Ascending aorta (tissue), 2 donors: ENCODE measurements around the gene CCL28. TPM values are rescaled to one million over a fixed set of nuclear protein-coding genes. Genes with fewer than 3 reads are reported as not detected.

Experiments
- DNase-seq, 2 donors: peaks; one replicate each; pipeline ENCODE4 v3.0.0-alpha.2; 2019; ENCODE audit warnings: low spot score in 2 of 2
- H3K27ac ChIP-seq, 2 donors: fragments of 200-600 bp; sonication (generic); one replicate each; pipeline ENCODE4 v1.5.1; 2016 to 2017; ENCODE audit warnings: mild to moderate bottlenecking in 1 of 2
- H3K27me3 ChIP-seq: fragments of 200-600 bp; sonication (generic); one replicate; pipeline ENCODE4 v1.5.1; 2017
- H3K36me3 ChIP-seq, 2 donors: fragments of 200-600 bp; sonication (generic); one replicate each; pipeline ENCODE4 v1.5.1; 2016
- H3K4me1 ChIP-seq, 2 donors: fragments of 200-600 bp; sonication (generic); one replicate each; pipeline ENCODE4 v1.5.1; 2016 to 2017; ENCODE audit warnings: mild to moderate bottlenecking in 1 of 2
- H3K4me3 ChIP-seq, 2 donors: fragments of 200-600 bp; sonication (generic); one replicate each; pipeline ENCODE4 v1.5.1; 2016 to 2017; ENCODE audit warnings: mild to moderate bottlenecking in 1 of 2
- H3K9me3 ChIP-seq, 2 donors: fragments of 200-600 bp; sonication (generic); one replicate each; pipeline ENCODE4 v1.5.1; 2016
- intact Hi-C: fragments of 100-400 bp; cut with DNase I; formaldehyde crosslinking; loops from one replicate; pipeline ENCODE4 v1.15.1; 2023
- total RNA-seq: library from RNA; depleted of rRNA; stranded (reverse); fragments of >200 nt; gene quantifications from one replicate; pipeline ENCODE4 v1.1.0, GENCODE V29; 2016
- TF ChIP-seq, protein P1 (sequence below), 3 experiments: fragments of 200-600 bp in 2 of 3; fragments of 450-650 bp in 1 of 3; sonication (generic) in 2 of 3; IDR thresholded peaks; one replicate each; pipeline ENCODE4 v1.5.1; 2016 to 2019; ENCODE audit warnings: antibody characterized with exemption in 3 of 3, mild to moderate bottlenecking in 1 of 3, moderate library complexity in 1 of 3

Gene CCL28
- total RNA-seq, 1 donor from 2014 or later: not detected

DNA sequence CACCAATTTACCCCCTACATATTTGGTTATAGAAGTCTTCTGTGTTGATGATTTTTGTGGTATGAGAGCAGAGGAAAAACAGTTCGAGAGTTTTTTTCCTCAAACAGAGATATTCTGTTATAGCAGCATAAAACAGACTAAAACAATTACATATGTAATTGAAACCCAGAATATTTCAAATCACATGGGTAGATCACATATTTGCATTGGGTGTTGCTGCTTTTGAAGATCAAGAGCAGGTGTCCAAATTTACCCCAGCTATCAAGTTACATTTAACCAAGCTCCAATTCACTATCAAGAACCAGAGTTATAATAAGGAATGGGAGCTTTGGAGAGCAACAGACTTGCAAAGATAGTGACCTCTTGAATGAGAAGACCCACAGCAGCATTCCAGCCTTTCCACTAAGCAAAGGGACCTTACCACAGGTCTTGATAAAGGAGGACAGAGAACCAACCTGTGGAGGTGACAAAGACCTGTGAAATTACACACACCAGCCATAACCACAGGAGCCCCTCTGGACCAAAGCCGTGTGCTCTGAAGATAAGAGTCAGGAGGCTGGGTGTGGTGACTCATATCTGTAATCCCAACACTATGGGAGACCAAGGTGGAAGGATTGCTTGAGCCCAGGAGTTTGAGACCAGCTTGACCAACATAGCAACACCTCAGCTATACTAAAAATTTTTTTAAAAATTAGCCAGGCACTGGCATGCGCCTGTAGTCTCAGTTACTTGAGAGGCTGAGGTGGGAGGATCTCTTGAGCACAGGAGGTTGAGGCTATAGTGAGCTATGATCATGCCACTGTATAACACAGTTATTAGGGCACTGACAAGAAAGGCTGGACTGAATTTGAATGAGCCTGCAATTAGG is 4.0 kb upstream of the CCL28 start:
- H3K4me3 ChIP-seq: no peak overlapping the region
- DNase-seq: no peak
- H3K36me3 ChIP-seq: no peaks in the 10 kb centered on the region
- H3K27ac ChIP-seq: no peak overlapping the region
- intact Hi-C loops: no loop called here
- H3K9me3 ChIP-seq: no peaks in the 10 kb centered on the region
- H3K27me3 ChIP-seq: no peaks in the 10 kb centered on the region
- TF ChIP-seq, protein P1, sequence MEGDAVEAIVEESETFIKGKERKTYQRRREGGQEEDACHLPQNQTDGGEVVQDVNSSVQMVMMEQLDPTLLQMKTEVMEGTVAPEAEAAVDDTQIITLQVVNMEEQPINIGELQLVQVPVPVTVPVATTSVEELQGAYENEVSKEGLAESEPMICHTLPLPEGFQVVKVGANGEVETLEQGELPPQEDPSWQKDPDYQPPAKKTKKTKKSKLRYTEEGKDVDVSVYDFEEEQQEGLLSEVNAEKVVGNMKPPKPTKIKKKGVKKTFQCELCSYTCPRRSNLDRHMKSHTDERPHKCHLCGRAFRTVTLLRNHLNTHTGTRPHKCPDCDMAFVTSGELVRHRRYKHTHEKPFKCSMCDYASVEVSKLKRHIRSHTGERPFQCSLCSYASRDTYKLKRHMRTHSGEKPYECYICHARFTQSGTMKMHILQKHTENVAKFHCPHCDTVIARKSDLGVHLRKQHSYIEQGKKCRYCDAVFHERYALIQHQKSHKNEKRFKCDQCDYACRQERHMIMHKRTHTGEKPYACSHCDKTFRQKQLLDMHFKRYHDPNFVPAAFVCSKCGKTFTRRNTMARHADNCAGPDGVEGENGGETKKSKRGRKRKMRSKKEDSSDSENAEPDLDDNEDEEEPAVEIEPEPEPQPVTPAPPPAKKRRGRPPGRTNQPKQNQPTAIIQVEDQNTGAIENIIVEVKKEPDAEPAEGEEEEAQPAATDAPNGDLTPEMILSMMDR (IDR thresholded peaks at IDR 0.05): no peak
- no peaks in the 10 kb centered on the region for H3K4me1 ChIP-seq

DNA sequence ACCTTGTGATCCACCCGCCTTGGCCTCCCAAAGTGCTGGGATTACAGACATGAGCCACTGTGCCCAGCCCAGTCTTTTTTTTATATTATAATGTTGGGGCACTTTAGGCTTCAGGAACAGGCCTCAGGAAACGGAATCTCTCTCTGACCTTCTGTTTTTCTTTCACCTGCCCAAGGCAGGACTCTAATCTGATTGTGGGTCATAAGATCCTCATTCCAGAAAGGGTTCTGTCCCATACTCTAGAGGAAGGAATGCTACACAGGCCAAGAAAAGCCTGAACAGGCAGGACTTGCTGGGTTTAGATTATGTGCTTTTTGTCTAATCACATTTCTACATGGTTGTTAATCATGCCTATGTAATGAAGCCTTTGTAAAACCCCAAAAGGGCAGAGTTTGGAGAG is 1.8 kb upstream of the CCL28 start:
- Histone ChIP-seq H3K27ac (no peak overlapping the region), H3K36me3 (no peaks in the 10 kb centered on the region), H3K4me1 (no peaks in the 10 kb centered on the region), H3K4me3 (no peak overlapping the region), H3K9me3 (no peaks in the 10 kb centered on the region), H3K27me3 (no peaks in the 10 kb centered on the region)
- intact Hi-C loops: no loop called here
- TF ChIP-seq, protein P1 (IDR thresholded peaks at IDR 0.05): no peak
- DNase-seq: no peak

DNA sequence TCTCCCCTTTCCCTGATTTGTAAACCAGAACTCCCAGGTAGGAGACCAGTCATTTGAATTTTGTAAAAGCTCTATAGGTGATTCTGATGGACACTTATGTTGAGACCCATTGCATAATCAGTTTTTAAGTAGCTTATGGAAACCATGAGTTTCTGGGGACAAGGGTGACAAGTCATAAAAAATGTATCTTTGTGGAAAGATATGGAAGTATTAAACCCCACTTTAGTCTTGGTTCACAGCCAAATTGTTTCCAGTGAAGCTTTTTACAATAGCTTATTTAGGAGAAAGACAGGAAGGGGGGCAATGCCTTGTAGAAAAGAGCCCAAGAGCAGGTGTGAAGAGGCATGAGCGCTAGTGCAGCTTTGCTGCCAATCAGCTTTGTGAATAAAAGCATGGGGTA is 453 bp upstream of the CCL28 start:
- TF ChIP-seq, protein P1 (IDR thresholded peaks at IDR 0.05): no peak

DNA sequence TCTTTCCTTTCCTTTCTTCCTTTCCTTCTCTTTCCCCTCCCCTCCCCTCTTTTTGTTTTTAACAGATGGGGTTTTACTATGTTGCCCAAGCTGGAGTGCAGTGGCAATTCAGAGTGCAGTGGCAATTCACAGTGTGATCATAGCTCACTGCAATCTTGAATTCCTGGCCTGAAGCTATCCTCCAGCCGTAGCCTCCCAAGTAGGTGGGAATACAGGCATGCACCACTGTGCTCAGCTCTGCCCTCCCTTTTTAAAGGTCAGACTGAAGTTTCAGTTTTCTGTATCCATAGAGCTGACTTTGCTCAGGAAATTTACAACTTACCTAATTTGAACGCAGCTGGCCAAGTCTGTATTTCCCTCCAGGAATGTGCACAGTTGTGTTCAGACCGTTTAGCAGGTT is 696 bp downstream of the CCL28 start:
- intact Hi-C loops: no loop called here
- H3K27ac ChIP-seq: no peak overlapping the region
- TF ChIP-seq, protein P1 (IDR thresholded peaks at IDR 0.05): no peak
- H3K4me3 ChIP-seq: no peak overlapping the region
- H3K27me3 ChIP-seq: no peaks in the 10 kb centered on the region
- no peaks in the 10 kb centered on the region for H3K36me3 ChIP-seq
- H3K4me1 ChIP-seq: no peaks in the 10 kb centered on the region
- no peak for DNase-seq
- H3K9me3 ChIP-seq: no peaks in the 10 kb centered on the region

More for the DNA sequence above, 453 bp upstream of the CCL28 start:
- no peak overlapping the region for H3K4me3 ChIP-seq
- H3K36me3 ChIP-seq: no peaks in the 10 kb centered on the region
- no peaks in the 10 kb centered on the region for H3K27me3 ChIP-seq
- H3K4me1 ChIP-seq: no peaks in the 10 kb centered on the region
- no peak overlapping the region for H3K27ac ChIP-seq
- H3K9me3 ChIP-seq: no peaks in the 10 kb centered on the region
- intact Hi-C loops: no loop called here
- no peak for DNase-seq

DNA sequence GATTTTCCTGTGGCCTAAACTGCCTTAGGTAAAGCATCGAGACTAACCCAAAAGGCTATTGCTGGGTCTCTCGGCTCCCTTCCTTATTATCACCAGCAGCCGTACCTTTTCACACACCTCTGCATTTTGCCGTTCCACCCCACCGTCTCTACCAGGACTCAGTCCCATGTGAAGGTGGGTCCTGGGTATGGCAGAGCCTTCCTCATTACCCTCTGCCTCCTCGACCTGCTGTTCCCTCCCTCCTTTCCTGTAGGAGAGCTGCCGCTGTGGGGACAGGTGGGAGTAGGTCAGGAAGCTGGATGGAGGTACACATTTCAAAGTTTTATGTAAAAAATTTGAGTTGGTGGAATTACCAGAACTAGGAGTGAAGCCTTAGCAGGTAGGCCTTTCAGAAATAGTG is 1.8 kb downstream of the CCL28 start:
- intact Hi-C loops: no loop called here
- H3K9me3 ChIP-seq: no peaks in the 10 kb centered on the region
- TF ChIP-seq, protein P1 (IDR thresholded peaks at IDR 0.05): no peak
- H3K27me3 ChIP-seq: no peaks in the 10 kb centered on the region
- H3K36me3 ChIP-seq: no peaks in the 10 kb centered on the region
- H3K4me3 ChIP-seq: no peak overlapping the region
- H3K4me1 ChIP-seq: no peaks in the 10 kb centered on the region
- no peak overlapping the region for H3K27ac ChIP-seq
- no peak for DNase-seq
